HEK293T (cell line): ENCODE results near the gene PCP4.

ENCODE experiments used
- HDGF ChIP-seq: fragments of 450-650 bp; IDR thresholded peaks from 2 replicates; pipeline ENCODE4 v1.6.1; 2017; ENCODE audit warnings: antibody characterized with exemption, borderline replicate concordance
- NFRKB ChIP-seq: fragments of 450-650 bp; IDR thresholded peaks from 2 replicates; pipeline ENCODE4 v1.6.1; 2016; ENCODE audit warnings: mild to moderate bottlenecking, moderate library complexity

GRCh38 chr21:39915881-39916280 is 48.6 kb downstream of the PCP4 start:
- TF ChIP-seq HDGF = no peak
- no peak for TF ChIP-seq NFRKB
